GM12873 (cell line): ENCODE measurements around the gene ERCC3.

Experiments
- TF ChIP-seq, protein P1 (sequence below): IDR thresholded peaks from 2 replicates; pipeline ENCODE4 v1.5.1; 2012; ENCODE audit warnings: low read depth, mild to moderate bottlenecking, moderate library complexity, low read length, control low read depth; ENCODE audit not compliant: insufficient read depth; ENCODE audit errors: missing control alignments

Gene ERCC3

DNA sequence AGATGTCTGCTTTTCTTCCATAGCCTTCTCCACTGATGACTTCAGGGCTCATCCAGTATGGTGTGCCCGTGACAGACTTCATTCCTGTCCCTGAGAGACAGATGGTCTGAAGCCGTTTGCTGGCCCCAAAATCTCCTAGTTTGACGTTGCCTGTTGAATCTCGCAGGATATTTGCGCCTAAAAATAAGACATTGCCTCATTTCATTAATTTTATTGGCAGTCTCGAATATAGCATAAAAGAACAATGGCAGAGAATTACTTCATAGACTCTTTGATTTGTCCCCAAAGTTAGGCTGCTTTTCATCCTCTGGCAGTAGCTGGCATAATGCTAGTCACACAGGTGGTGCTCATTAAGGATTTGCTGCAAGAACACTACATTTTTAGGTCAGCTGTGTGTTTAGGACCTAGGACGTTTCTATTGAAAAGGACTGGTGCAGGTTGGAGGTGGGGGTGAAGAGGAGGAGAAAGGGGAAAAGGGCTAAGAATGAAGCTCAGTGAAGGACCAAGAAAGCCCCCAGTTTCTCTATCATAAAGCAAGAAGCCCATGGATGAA, 14.7 kb upstream of the ERCC3 start:
- TF ChIP-seq, protein P1, sequence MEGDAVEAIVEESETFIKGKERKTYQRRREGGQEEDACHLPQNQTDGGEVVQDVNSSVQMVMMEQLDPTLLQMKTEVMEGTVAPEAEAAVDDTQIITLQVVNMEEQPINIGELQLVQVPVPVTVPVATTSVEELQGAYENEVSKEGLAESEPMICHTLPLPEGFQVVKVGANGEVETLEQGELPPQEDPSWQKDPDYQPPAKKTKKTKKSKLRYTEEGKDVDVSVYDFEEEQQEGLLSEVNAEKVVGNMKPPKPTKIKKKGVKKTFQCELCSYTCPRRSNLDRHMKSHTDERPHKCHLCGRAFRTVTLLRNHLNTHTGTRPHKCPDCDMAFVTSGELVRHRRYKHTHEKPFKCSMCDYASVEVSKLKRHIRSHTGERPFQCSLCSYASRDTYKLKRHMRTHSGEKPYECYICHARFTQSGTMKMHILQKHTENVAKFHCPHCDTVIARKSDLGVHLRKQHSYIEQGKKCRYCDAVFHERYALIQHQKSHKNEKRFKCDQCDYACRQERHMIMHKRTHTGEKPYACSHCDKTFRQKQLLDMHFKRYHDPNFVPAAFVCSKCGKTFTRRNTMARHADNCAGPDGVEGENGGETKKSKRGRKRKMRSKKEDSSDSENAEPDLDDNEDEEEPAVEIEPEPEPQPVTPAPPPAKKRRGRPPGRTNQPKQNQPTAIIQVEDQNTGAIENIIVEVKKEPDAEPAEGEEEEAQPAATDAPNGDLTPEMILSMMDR, result no peak

DNA sequence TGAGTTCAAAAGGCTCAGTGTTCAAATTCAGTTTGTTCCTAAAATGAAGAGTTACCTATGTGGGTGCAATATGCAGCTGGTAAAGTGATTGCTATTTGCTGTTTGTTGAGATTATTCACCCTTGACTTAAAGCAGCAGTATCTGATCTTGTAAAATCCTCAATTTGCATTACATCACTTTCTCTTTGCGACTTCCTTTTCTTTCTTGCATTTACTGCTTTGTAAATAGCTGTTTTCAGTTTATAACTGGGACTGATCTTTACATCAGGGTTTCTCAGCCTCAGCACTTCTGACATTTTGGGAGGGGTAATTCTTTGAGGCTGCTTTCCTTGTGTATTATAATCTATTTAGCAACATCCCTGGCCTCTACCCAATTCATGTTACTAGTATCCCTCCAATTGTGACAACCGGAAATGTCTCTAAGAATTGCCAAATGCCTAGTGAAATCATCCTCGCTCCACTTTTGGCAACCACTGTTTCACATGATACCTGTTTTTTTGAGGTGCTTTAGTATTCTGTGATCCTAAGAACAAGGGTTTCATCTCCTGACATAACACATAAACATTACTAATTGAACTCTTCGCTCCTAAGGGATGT, 12.1 kb upstream of the ERCC3 start:
- TF ChIP-seq, protein P1, result no peak

DNA sequence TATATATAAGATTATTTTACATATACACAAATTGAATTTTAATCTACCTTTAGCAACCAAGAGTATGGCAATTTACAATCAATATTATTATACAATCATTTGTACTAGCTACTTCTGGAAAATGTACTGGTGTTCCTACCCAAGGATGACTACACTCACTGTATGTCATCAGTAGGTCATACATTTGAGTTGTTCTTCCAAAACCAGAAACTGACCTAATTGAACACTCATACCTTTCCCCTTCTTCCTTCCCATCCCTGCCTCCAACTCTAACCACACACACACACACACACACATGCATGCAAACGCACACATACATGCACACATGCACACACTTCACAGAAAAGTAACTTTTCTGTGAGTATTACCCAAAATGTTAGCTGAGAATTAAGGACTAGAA, 8.2 kb upstream of the ERCC3 start:
- TF ChIP-seq, protein P1, result no peak

DNA sequence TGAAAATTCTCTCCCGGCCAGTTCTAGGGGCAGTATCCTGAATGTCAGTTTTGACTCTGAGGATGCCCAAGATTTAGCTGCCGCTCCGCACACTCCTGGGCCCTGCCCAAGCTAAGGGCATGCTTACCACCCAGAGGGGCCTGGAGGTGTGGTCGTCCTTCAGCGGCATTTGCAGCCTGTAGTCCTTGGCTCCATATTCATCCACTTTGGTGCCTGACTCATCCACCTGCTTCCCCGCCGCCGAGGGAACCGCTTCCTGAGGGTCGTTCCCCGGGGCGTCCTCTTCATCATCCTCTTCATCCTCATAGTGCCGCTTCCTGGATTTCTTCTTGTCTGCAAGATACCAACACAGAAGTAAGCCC, 577 bp downstream of the ERCC3 start:
- TF ChIP-seq, protein P1, result no peak

DNA sequence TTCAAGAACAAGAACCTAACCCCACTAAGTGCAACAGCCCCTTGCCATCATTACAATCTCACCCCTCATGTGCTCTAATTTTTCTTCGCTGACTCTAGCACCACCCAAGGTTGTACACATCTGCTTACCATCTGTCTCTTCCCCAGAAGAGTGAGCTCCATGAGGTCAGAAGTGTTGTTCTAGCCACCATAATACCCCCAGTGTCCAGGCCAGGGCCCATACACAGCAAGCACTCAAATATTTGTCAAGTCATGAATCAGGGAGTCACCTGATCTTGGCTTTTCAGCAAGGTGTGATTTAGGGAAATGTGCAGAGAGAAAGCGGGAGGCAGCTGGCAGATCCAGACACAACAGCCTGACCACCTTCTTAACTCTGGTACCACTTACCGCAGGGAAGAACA, 5.7 kb downstream of the ERCC3 start:
- TF ChIP-seq, protein P1, result no peak

DNA sequence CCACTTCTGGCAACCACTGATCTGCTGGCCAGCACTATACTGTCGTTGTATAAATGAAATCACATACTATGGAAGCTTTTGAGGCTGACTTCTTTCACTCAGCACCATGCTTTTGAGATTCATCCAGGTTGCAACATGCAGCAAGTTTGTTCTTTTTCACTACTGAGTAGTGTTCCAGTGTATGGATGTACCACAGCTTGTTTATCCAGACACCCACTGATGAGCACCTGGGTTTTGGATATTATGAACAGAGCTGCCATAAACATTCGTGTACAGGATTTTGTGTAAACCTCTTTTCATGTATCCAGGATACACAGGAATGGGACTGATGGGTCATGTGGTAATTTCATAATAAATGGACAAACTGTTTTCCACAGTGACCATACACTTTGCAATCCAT, 10.7 kb downstream of the ERCC3 start:
- TF ChIP-seq, protein P1, result no peak

DNA sequence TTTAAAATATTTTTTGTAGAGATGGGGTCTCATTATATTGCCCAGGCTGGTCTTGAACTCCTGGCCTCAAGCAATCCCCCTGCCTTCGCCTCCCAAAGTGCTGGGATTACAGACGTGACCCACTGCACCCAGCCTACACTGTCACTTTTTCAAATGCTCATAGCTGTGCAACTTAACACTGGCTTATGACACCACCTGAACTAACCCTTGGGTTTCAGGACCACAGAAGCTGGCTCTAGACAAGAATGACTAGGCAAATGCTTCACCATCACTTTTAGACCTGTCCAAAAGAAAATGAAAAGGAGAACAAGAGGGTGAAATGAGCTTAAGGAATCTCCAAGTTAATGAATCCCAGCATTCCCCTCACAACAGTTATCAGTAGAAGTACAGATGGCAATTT, 13.3 kb downstream of the ERCC3 start:
- TF ChIP-seq, protein P1, result no peak
